ENCODE measurements around the gene CHTF18. TPM values are rescaled to one million over a fixed set of nuclear protein-coding genes. Genes with fewer than 3 reads are reported as not detected.
A peak's percentile ranks its signal among the peaks of the same experiment; 100 is the strongest.

The CHTF18 gene
- total RNA-seq, 6 donors from 2014 or later, result 4.1 to 39.8 (median 17.9) TPM

- Histone ChIP-seq H3K9me3 (no peaks in the 10 kb centered on the region), H3K4me1 (peaks cover 17 to 46% (median 24%) of the 10 kb centered on the region in 4 donors), H3K27ac (no peak overlapping the region), H3K36me3 (peaks cover 0 to 18% (median 8%) of the 10 kb centered on the region in 4 donors), H3K27me3 (no peaks in the 10 kb centered on the region), H3K4me3 (no peak overlapping the region)
- TF ChIP-seq EP300 (IDR thresholded peaks at IDR 0.05), result no peak
- no peak for TF ChIP-seq POLR2AphosphoS5 (IDR thresholded peaks at IDR 0.05)
- TF ChIP-seq CTCF (IDR thresholded peaks at IDR 0.05), result no peak
- no peak for TF ChIP-seq POLR2A (IDR thresholded peaks at IDR 0.05)
- DNase-seq, result peak in 1 of 2 donors; percentile 66
- no peak for ATAC-seq (ENCODE audit: low FRiP score in 2 of 2)
- WGBS, 2 donors, result 92 to 100% methylated on average over 6 to 8 of the region's 19 CpGs
Observed at GRCh38 chr16:784431-784830, 4.0 kb upstream of the CHTF18 start.

GRCh38 chr16:785563-786535 is 2.6 kb upstream of the CHTF18 start:
- peak in 1 of 2 donors; percentile 34 for ATAC-seq (ENCODE audit: low FRiP score in 2 of 2)
- 66% methylated on average over 35 to 58 of the region's 58 CpGs for WGBS, 2 donors
- TF ChIP-seq CTCF (IDR thresholded peaks at IDR 0.05) (peak; percentile 69 to 90 (median 85)), EP300 (IDR thresholded peaks at IDR 0.05) (no peak), POLR2A (IDR thresholded peaks at IDR 0.05) (peak in 1 of 4 donors; percentile 8), POLR2AphosphoS5 (IDR thresholded peaks at IDR 0.05) (no peak)

GRCh38 chr16:787321-787966 is 976 bp upstream of the CHTF18 start:
- H3K36me3 ChIP-seq, result peaks cover 0 to 21% (median 8%) of the 10 kb centered on the region in 4 donors
- no peak for TF ChIP-seq POLR2A (IDR thresholded peaks at IDR 0.05)
- TF ChIP-seq POLR2AphosphoS5 (IDR thresholded peaks at IDR 0.05), result no peak
- TF ChIP-seq EP300 (IDR thresholded peaks at IDR 0.05), result no peak
- peak overlapping the region; percentile 93 to 100 (median 100) for H3K4me3 ChIP-seq
- H3K27me3 ChIP-seq, result no peaks in the 10 kb centered on the region
- ATAC-seq (ENCODE audit: low FRiP score in 2 of 2) (no peak), DNase-seq (peak in 1 of 2 donors; percentile 84)
- H3K27ac ChIP-seq, result peak overlapping the region; percentile 65 to 89 (median 78)
- H3K4me1 ChIP-seq, result peaks cover 17 to 48% (median 24%) of the 10 kb centered on the region in 4 donors
- 52 to 100% methylated on average over 1 to 17 of the region's 47 CpGs for WGBS, 2 donors
- H3K9me3 ChIP-seq, result no peaks in the 10 kb centered on the region

More at GRCh38 chr16:785563-786535, 2.6 kb upstream of the CHTF18 start:
- Histone ChIP-seq H3K36me3 (peaks cover 0 to 18% (median 8%) of the 10 kb centered on the region in 4 donors), H3K4me3 (no peak overlapping the region), H3K4me1 (peaks cover 17 to 48% (median 24%) of the 10 kb centered on the region in 4 donors), H3K27ac (no peak overlapping the region), H3K27me3 (no peaks in the 10 kb centered on the region), H3K9me3 (no peaks in the 10 kb centered on the region)
- DNase-seq, result peak; percentile 70 to 97

- no peak for ATAC-seq (ENCODE audit: low FRiP score in 2 of 2)
- TF ChIP-seq EP300 (IDR thresholded peaks at IDR 0.05), result no peak
- TF ChIP-seq POLR2AphosphoS5 (IDR thresholded peaks at IDR 0.05), result no peak
- peak in 3 of 6 experiments; percentile 20 to 63 (median 33) for TF ChIP-seq CTCF (IDR thresholded peaks at IDR 0.05)
- TF ChIP-seq POLR2A (IDR thresholded peaks at IDR 0.05), result peak in 1 of 4 donors; percentile 67
- Histone ChIP-seq H3K36me3 (peaks cover 0 to 22% (median 8%) of the 10 kb centered on the region in 4 donors), H3K27me3 (no peaks in the 10 kb centered on the region), H3K4me1 (peaks cover 17 to 47% (median 24%) of the 10 kb centered on the region in 4 donors), H3K4me3 (peak within 1 kb of the TSS; percentile 93 to 100 (median 100)), H3K9me3 (no peaks in the 10 kb centered on the region), H3K27ac (peak within 1 kb of the TSS; percentile 65 to 89 (median 78))
- no peak for DNase-seq
- WGBS, 2 donors, result 0 to 2% methylated on average over 13 to 14 of the region's 45 CpGs
Observed at GRCh38 chr16:787978-788398, 432 bp upstream of the CHTF18 start, which contains the start of gene RPUSD1. RPUSD1 (minus strand) TSS chr16:788381; CDS start chr16:787737, 644 bp downstream.
